Gastrocnemius medialis (tissue), 4 donors: ENCODE results near the gene TCF4. TPM values are rescaled to one million over a fixed set of nuclear protein-coding genes. Genes with fewer than 3 reads are reported as not detected.
A peak's percentile ranks its signal among the peaks of the same experiment; 100 is the strongest.

ENCODE experiments used
- ATAC-seq, 2 donors: fragments of 150-250 bp; one replicate each; pipeline ENCODE4 v1.9.1; 2016
- DNase-seq, 2 donors: peaks; one replicate each; pipeline ENCODE4 v3.0.0-alpha.2; 2019
- H3K27ac ChIP-seq, 4 donors: fragments of 200-600 bp; sonication (generic); 1 replicate in 1 of 4; 2 replicates in 3 of 4; pipeline ENCODE4 v1.5.1; 2016 to 2018; ENCODE audit warnings: mild to moderate bottlenecking in 2 of 4, moderate library complexity in 1 of 4
- H3K27me3 ChIP-seq, 3 donors: fragments of 200-600 bp; sonication (generic) in 2 of 3; 1 replicate in 1 of 3; 2 replicates in 2 of 3; pipeline versions ENCODE4 v1.5.1 to v1.6.0; 2016 to 2019; ENCODE audit warnings: mild to moderate bottlenecking in 1 of 3, moderate library complexity in 1 of 3
- H3K36me3 ChIP-seq, 2 donors: fragments of 200-600 bp; sonication (generic) in 1 of 2; one replicate each; pipeline ENCODE4 v1.5.1; 2017 to 2018
- H3K4me1 ChIP-seq, 2 donors: fragments of 200-600 bp; sonication (generic) in 1 of 2; one replicate each; pipeline ENCODE4 v1.5.1; 2016 to 2017; ENCODE audit warnings: mild to moderate bottlenecking in 2 of 2
- H3K4me3 ChIP-seq, 4 donors: fragments of 200-600 bp; sonication (generic) in 3 of 4; 1 replicate in 1 of 4; 2 replicates in 3 of 4; pipeline ENCODE4 v1.5.1; 2016 to 2019; ENCODE audit warnings: mild to moderate bottlenecking in 2 of 4
- H3K9me3 ChIP-seq, 3 donors: fragments of 200-600 bp; sonication (generic) in 2 of 3; 1 replicate in 1 of 3; 2 replicates in 2 of 3; pipeline ENCODE4 v1.5.1; 2016 to 2019
- CTCF ChIP-seq, 5 experiments: fragments of 450-650 bp in 3 of 5; fragments of 200-600 bp in 2 of 5; sonication (generic) in 2 of 5; IDR thresholded peaks in 4 of 5; conservative IDR thresholded peaks in 1 of 5; 1 replicate in 4 of 5; 2 replicates in 1 of 5; pipeline ENCODE4 v1.5.1; 2016 to 2019; ENCODE audit warnings: antibody characterized with exemption in 5 of 5, mild to moderate bottlenecking in 3 of 5, moderate library complexity in 3 of 5
- POLR2A ChIP-seq, 2 donors: fragments of 450-650 bp; IDR thresholded peaks; one replicate each; pipeline ENCODE4 v1.6.1; 2017; ENCODE audit warnings: antibody characterized with exemption in 2 of 2, mild to moderate bottlenecking in 2 of 2, moderate library complexity in 2 of 2
- in situ Hi-C, 4 donors: fragments of 200-750 bp; cut with MboI; loops; one replicate each; pipeline versions ENCODE4 v1.15.0 to v1.8.0; 2017; ENCODE audit warnings: low sequenced_read_pairs in 4 of 4
- intact Hi-C: fragments of 100-400 bp; cut with DNase I; formaldehyde crosslinking; loops from one replicate; pipeline ENCODE4 v1.15.1; 2023; ENCODE audit warnings: low total_unique reads
- total RNA-seq, 4 donors: library from RNA; depleted of rRNA; stranded (reverse); fragments of >200 nt; gene quantifications; one replicate each; pipeline versions ENCODE4 v1.1.0 to v1.2.3, GENCODE V29; 2016

Gene TCF4
- total RNA-seq, 4 donors from 2014 or later: 40.3 to 60.6 (median 53.6) TPM

GRCh38 chr18:55249550-55249949 is 338.4 kb downstream of the TCF4 start:
- H3K36me3 ChIP-seq: peaks cover 0 to 10% of the 10 kb centered on the region in 2 donors
- no peak for DNase-seq

GRCh38 chr18:55248495-55248894 is 339.5 kb downstream of the TCF4 start:
- Histone ChIP-seq H3K36me3 (no peaks in the 10 kb centered on the region), H3K27ac (peak overlapping the region in 3 of 4 donors; percentile 18 to 40 (median 29)), H3K4me3 (no peak overlapping the region), H3K9me3 (no peaks in the 10 kb centered on the region), H3K4me1 (peaks cover 40 to 60% of the 10 kb centered on the region in 2 donors), H3K27me3 (no peaks in the 10 kb centered on the region)
- TF ChIP-seq CTCF (IDR thresholded peaks at IDR 0.05 in 4 of 5, conservative IDR thresholded peaks at IDR 0.05 in 1 of 5) (no peak), POLR2A (IDR thresholded peaks at IDR 0.05) (no peak)
- intact Hi-C loops: no loop called here
- DNase-seq (no peak), ATAC-seq (no peak)
- in situ Hi-C loops: loop anchor here (5.0 to 25.0 kb wide), 6 partner anchors 74 to 1339 kb away; partner anchors contain the start of gene TCF4 (in 3 of the 4)

More at GRCh38 chr18:55249550-55249949, 338.4 kb downstream of the TCF4 start:
- no peak overlapping the region for H3K27ac ChIP-seq
- ATAC-seq: no peak
- no peaks in the 10 kb centered on the region for H3K27me3 ChIP-seq
- no peak for TF ChIP-seq POLR2A (IDR thresholded peaks at IDR 0.05)
- TF ChIP-seq CTCF (IDR thresholded peaks at IDR 0.05 in 4 of 5, conservative IDR thresholded peaks at IDR 0.05 in 1 of 5): no peak
- intact Hi-C loops (no loop called here), in situ Hi-C loops (loop anchor here (5.0 to 25.0 kb wide), 6 partner anchors 73 to 1338 kb away; partner anchors contain the start of gene TCF4 (in 3 of the 4))
- peaks cover 44 to 58% of the 10 kb centered on the region in 2 donors for H3K4me1 ChIP-seq
- no peak overlapping the region for H3K4me3 ChIP-seq
- H3K9me3 ChIP-seq: no peaks in the 10 kb centered on the region

GRCh38 chr18:55247032-55247431 is 341.0 kb downstream of the TCF4 start:
- TF ChIP-seq CTCF (IDR thresholded peaks at IDR 0.05 in 4 of 5, conservative IDR thresholded peaks at IDR 0.05 in 1 of 5): no peak
- TF ChIP-seq POLR2A (IDR thresholded peaks at IDR 0.05): no peak
- H3K4me1 ChIP-seq: peaks cover 33 to 53% of the 10 kb centered on the region in 2 donors
- H3K27me3 ChIP-seq: no peaks in the 10 kb centered on the region
- in situ Hi-C loops: loop anchor here (5.0 to 25.0 kb wide), 6 partner anchors 75 to 1340 kb away; partner anchors contain the start of gene TCF4 (in 3 of the 4)
- DNase-seq: no peak
- no peaks in the 10 kb centered on the region for H3K9me3 ChIP-seq
- no peak for ATAC-seq
- no peak overlapping the region for H3K4me3 ChIP-seq
- intact Hi-C loops: no loop called here
- H3K36me3 ChIP-seq: no peaks in the 10 kb centered on the region
- peak overlapping the region; percentile 15 to 40 (median 36) for H3K27ac ChIP-seq

- in situ Hi-C loops (loop anchor here (5.0 to 25.0 kb wide), 6 partner anchors 76 to 1341 kb away; partner anchors contain the start of gene TCF4 (in 3 of the 4)), intact Hi-C loops (no loop called here)
- Histone ChIP-seq H3K27ac (peak overlapping the region in 3 of 4 donors; percentile 15 to 69 (median 34)), H3K36me3 (no peaks in the 10 kb centered on the region), H3K9me3 (no peaks in the 10 kb centered on the region), H3K27me3 (no peaks in the 10 kb centered on the region), H3K4me1 (peaks cover 26 to 53% of the 10 kb centered on the region in 2 donors), H3K4me3 (no peak overlapping the region)
- TF ChIP-seq CTCF (IDR thresholded peaks at IDR 0.05 in 4 of 5, conservative IDR thresholded peaks at IDR 0.05 in 1 of 5) (no peak), POLR2A (IDR thresholded peaks at IDR 0.05) (no peak)
- ATAC-seq: no peak
- DNase-seq: no peak
These were observed 341.7 kb downstream of the TCF4 start for GRCh38 chr18:55246278-55246677.
